H1 (cell line): ENCODE results near the gene SORBS1. TPM values are rescaled to one million over a fixed set of nuclear protein-coding genes. Genes with fewer than 3 reads are reported as not detected.
A peak's percentile ranks its signal among the peaks of the same experiment; 100 is the strongest.

Experiments
- CTCF ChIA-PET: fragments of 300-600 bp; sonication (Branson Sonifier 250); formaldehyde crosslinking; loops from one replicate; lab custom pipeline; 2021; ENCODE audit not compliant: partially characterized antibody; lab: Charles Lee
- POLR2A ChIA-PET: fragments of 300-600 bp; sonication (Branson Sonifier 250); formaldehyde crosslinking; loops from one replicate; lab custom pipeline; 2021; ENCODE audit warnings: inconsistent platforms; ENCODE audit not compliant: partially characterized antibody; lab: Charles Lee
- DNase-seq, 2 experiments: peaks; one replicate each; pipeline versions ENCODE4 v3.0.0 to v3.0.0-alpha.2; 2010 to 2022; ENCODE audit warnings: low spot score in 2 of 2, low read depth in 1 of 2, mixed read lengths in 1 of 2
- FAIRE-seq: peaks from 2 replicates; lab custom pipeline; 2011; peaks lifted over from hg19 to GRCh38; lab: Jason Lieb, UNC
- H2AFZ ChIP-seq: 2 replicates; pipeline ENCODE4 v1.8.1; 2012; ENCODE audit warnings: low read length, inconsistent platforms
- H2AK5ac ChIP-seq: 2 replicates; pipeline ENCODE4 v1.6.1; 2013; ENCODE audit warnings: low read depth, low read length
- H2BK120ac ChIP-seq: replicated peaks from 2 replicates; pipeline ENCODE3; 2013; ENCODE audit warnings: low read depth, low read length, inconsistent platforms
- H2BK12ac ChIP-seq: 2 replicates; pipeline ENCODE4 v1.6.1; 2013; ENCODE audit warnings: low read depth, low read length
- H2BK15ac ChIP-seq: 2 replicates; pipeline ENCODE4 v1.6.1; 2013; ENCODE audit warnings: low read length
- H2BK20ac ChIP-seq: 2 replicates; pipeline ENCODE4 v1.6.1; 2013; ENCODE audit warnings: low read length
- H2BK5ac ChIP-seq: 2 replicates; pipeline ENCODE4 v1.6.1; 2013; ENCODE audit warnings: low read depth, low read length
- H3K14ac ChIP-seq: 2 replicates; pipeline ENCODE4 v1.6.1; 2013; ENCODE audit warnings: inconsistent platforms; ENCODE audit not compliant: insufficient read length
- H3K18ac ChIP-seq: 2 replicates; pipeline ENCODE4 v1.6.1; 2013; ENCODE audit warnings: low read length; ENCODE audit errors: extremely low read depth
- H3K23ac ChIP-seq: 2 replicates; pipeline ENCODE4 v1.6.1; 2013; ENCODE audit warnings: inconsistent platforms; ENCODE audit not compliant: insufficient read length
- H3K23me2 ChIP-seq: 2 replicates; pipeline ENCODE4 v1.6.1; 2013; ENCODE audit warnings: low read depth, low read length
- H3K27ac ChIP-seq: 2 replicates; pipeline ENCODE4 v1.6.1; 2011; ENCODE audit warnings: low read depth, low read length, inconsistent platforms
- H3K27me3 ChIP-seq, 4 experiments: replicated peaks in 1 of 4; 1 replicate in 1 of 4; 2 replicates in 3 of 4; pipeline versions ENCODE4 v1.6.1 to v1.8.1; 2011 to 2013; ENCODE audit warnings: low read length in 3 of 4, mild to moderate bottlenecking in 3 of 4, inconsistent platforms in 2 of 4, mixed read lengths in 2 of 4, moderate library complexity in 1 of 4; ENCODE audit not compliant: control insufficient read depth in 3 of 4, insufficient read depth in 3 of 4; ENCODE audit errors: extremely low read depth in 1 of 4
- H3K36me3 ChIP-seq, 4 experiments: 2 replicates each; pipeline versions ENCODE4 v1.6.1 to v1.8.1; 2011 to 2013; ENCODE audit warnings: mild to moderate bottlenecking in 4 of 4, low read length in 3 of 4, moderate library complexity in 2 of 4, control low read depth in 1 of 4, inconsistent platforms in 1 of 4; ENCODE audit not compliant: insufficient read depth in 4 of 4, control insufficient read depth in 2 of 4
- H3K4ac ChIP-seq: replicated peaks from 2 replicates; pipeline ENCODE3; 2013; ENCODE audit warnings: low read length, low read depth, mixed read lengths, inconsistent platforms; ENCODE audit not compliant: insufficient read length
- H3K4me1 ChIP-seq, 4 experiments: replicated peaks in 1 of 4; 1 replicate in 1 of 4; 2 replicates in 3 of 4; pipeline versions ENCODE4 v1.6.1 to v1.8.1; 2011 to 2013; ENCODE audit warnings: low read length in 3 of 4, inconsistent platforms in 2 of 4, mixed read lengths in 1 of 4; ENCODE audit not compliant: insufficient read depth in 4 of 4, control insufficient read depth in 3 of 4
- H3K4me2 ChIP-seq, 2 experiments: 2 replicates each; pipeline versions ENCODE4 v1.6.1 to v1.8.1; 2011 to 2013; ENCODE audit warnings: low read depth in 2 of 2, low read length in 2 of 2, control low read depth in 1 of 2, inconsistent platforms in 1 of 2, mild to moderate bottlenecking in 1 of 2; ENCODE audit not compliant: insufficient read depth in 1 of 2
- H3K4me3 ChIP-seq, 4 experiments: fragments of 200-600, 300-600 bp in 1 of 4; sonication (generic), shearing (Covaris generic), sonication (Bioruptor Twin) in 1 of 4; 2 replicates each; pipeline versions ENCODE4 v1.5.1 to v1.8.1; 2011 to 2016; ENCODE audit warnings: low read length in 4 of 4, low read depth in 3 of 4, control low read depth in 2 of 4, inconsistent platforms in 2 of 4, mild to moderate bottlenecking in 2 of 4, mixed read lengths in 1 of 4, moderate library complexity in 1 of 4; ENCODE audit not compliant: insufficient read depth in 2 of 4; ENCODE audit errors: extremely low read depth in 1 of 4
- H3K56ac ChIP-seq: replicated peaks from 2 replicates; pipeline ENCODE3; 2013; ENCODE audit warnings: low read depth, mild to moderate bottlenecking, mixed read lengths, low read length, inconsistent platforms; ENCODE audit not compliant: insufficient read length
- H3K79me1 ChIP-seq: 2 replicates; pipeline ENCODE4 v1.6.1; 2013; ENCODE audit warnings: low read depth, low read length, control low read depth
- H3K79me2 ChIP-seq, 2 experiments: 2 replicates each; pipeline versions ENCODE4 v1.6.1 to v1.8.1; 2012 to 2013; ENCODE audit warnings: low read length in 2 of 2, mild to moderate bottlenecking in 2 of 2, inconsistent platforms in 1 of 2; ENCODE audit not compliant: insufficient read depth in 2 of 2, control insufficient read depth in 1 of 2
- H3K9ac ChIP-seq, 4 experiments: replicated peaks in 1 of 4; 1 replicate in 1 of 4; 2 replicates in 3 of 4; pipeline versions ENCODE4 v1.6.1 to v1.8.1; 2011 to 2013; ENCODE audit warnings: low read depth in 3 of 4, low read length in 3 of 4, control low read depth in 2 of 4, mild to moderate bottlenecking in 2 of 4, moderate library complexity in 2 of 4, inconsistent platforms in 1 of 4; ENCODE audit errors: extremely low read depth in 1 of 4
- H3K9me3 ChIP-seq, 2 experiments: 2 replicates each; pipeline versions ENCODE4 v1.6.1 to v1.8.1; 2012 to 2013; ENCODE audit warnings: mild to moderate bottlenecking in 2 of 2, moderate library complexity in 2 of 2, control low read depth in 1 of 2, inconsistent platforms in 1 of 2, low read depth in 1 of 2, low read length in 1 of 2, mixed read lengths in 1 of 2; ENCODE audit not compliant: insufficient read depth in 2 of 2
- H4K20me1 ChIP-seq, 2 experiments: replicated peaks in 1 of 2; 2 replicates each; pipeline versions ENCODE3 to v1.8.1; 2011 to 2013; ENCODE audit warnings: inconsistent platforms in 2 of 2, low read length in 2 of 2, mild to moderate bottlenecking in 1 of 2; ENCODE audit not compliant: insufficient read depth in 2 of 2, control insufficient read depth in 1 of 2
- H4K5ac ChIP-seq: 2 replicates; pipeline ENCODE4 v1.6.1; 2013; ENCODE audit warnings: low read length, low read depth, mixed read lengths, inconsistent platforms; ENCODE audit not compliant: insufficient read length
- H4K8ac ChIP-seq: 2 replicates; pipeline ENCODE4 v1.8.0; 2013; ENCODE audit warnings: mild to moderate bottlenecking, moderate library complexity, low read length, inconsistent platforms; ENCODE audit not compliant: insufficient read depth; ENCODE audit errors: extremely low read depth
- H4K91ac ChIP-seq: replicated peaks from 2 replicates; pipeline ENCODE3; 2013; ENCODE audit warnings: low read length, mixed read lengths, inconsistent platforms; ENCODE audit not compliant: insufficient read length
- CHD2 ChIP-seq: IDR thresholded peaks from 2 replicates; pipeline ENCODE4 v1.6.1; 2012; ENCODE audit warnings: low read length, improper control_type of control experiment
- EP300 ChIP-seq, 2 experiments: IDR thresholded peaks; 1 replicate in 1 of 2; 2 replicates in 1 of 2; pipeline ENCODE4 v1.6.1; 2011 to 2012; ENCODE audit warnings: low read depth in 2 of 2, low read length in 2 of 2, mild to moderate bottlenecking in 2 of 2, borderline replicate concordance in 1 of 2, inconsistent platforms in 1 of 2, moderate library complexity in 1 of 2
- SUZ12 ChIP-seq: fragments of 200-600 bp; sonication (generic); IDR thresholded peaks from 2 replicates; pipeline ENCODE4 v1.6.1; 2012; ENCODE audit warnings: mild to moderate bottlenecking, inconsistent platforms, low read length, moderate library complexity, mixed read lengths
- WGBS, 2 experiments: shearing (Covaris generic) in 1 of 2; methylation state at CpG; one replicate each; pipeline versions ENCODE4 v1.1.6 to v1.1.7; 2013 to 2015; ENCODE audit warnings: low lambda C conversion rate in 2 of 2, mixed read lengths in 2 of 2, inconsistent platforms in 1 of 2, low coverage in 1 of 2, missing lambda C conversion rate in 1 of 2; ENCODE audit not compliant: insufficient replicate concordance in 2 of 2, insufficient coverage in 1 of 2, insufficient read length in 1 of 2; ENCODE audit errors: extremely low coverage in 1 of 2, missing lambda C conversion rate in 1 of 2; 5-methylcytosine and 5-hydroxymethylcytosine counted together
- polyA plus RNA-seq, 7 experiments: library from polyadenylated mRNA; depleted of rRNA in 3 of 7; stranded (reverse) in 5 of 7; unstranded in 2 of 7; fragments of >200 nt in 5 of 7; fragments of 200-250 nt in 2 of 7; gene quantifications; 1 replicate in 5 of 7; 2 replicates in 1 of 7; 4 replicates in 1 of 7; pipeline versions ENCODE4 v1.2.1 to v1.2.3, GENCODE V29; 2011 to 2013; ENCODE audit warnings: missing spikeins in 2 of 7, mixed read lengths in 2 of 7
- total RNA-seq: library from RNA; stranded (reverse); fragmentation: NEBNext Ultra II Directional; extraction: Animal tissue kit (Norgen Biotek cat#: 25700); gene quantifications from 2 replicates; pipeline ENCODE4 v1.2.1, GENCODE V29; 2021
- TF ChIP-seq, protein P1 (sequence below): IDR thresholded peaks from 2 replicates; pipeline ENCODE4 v1.6.1; 2011; ENCODE audit warnings: low read length, improper control_type of control experiment

Gene SORBS1
- total and polyA plus RNA-seq, 2 of the 8 experiments (the other 6 are each of a cell fraction or from before 2014, with no cell fraction given): 16.0 to 35.0 TPM

DNA sequence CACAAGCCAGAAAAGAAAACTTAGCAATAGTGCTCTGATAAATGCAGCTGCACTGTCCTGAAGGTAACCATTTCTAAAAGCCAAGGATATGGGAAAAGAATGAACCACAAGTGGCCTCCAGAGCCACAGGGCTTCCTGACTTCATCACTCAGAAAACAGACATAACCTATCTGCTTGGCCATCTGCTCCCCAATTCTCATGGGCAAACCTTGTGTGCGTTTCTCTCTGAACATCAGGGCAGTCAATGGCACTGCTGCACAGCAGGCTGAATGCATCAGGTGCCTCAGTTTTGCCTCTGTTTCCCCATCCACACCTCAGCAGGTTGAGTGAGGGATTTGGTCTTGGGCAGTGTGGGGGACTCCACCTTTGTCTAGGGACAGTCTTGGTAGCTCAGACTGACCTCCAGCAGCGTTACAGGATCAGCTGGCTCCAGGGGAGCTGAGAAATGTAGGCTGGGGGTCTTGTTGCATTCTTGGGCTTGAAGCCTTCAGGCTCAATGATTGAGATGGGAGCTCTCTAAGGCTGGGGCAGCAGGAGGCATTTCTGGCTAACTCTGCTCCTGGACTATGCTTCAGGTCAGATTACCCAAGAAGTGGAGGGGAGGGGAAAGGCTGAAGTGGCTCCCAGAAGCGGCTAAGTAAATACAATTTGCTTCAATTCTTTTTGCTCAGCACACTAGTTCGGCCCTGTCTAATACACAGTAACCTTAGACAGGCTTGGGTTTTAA lies 246.8 kb downstream of the SORBS1 start:
- POLR2A ChIA-PET: no interaction called here
- H3K36me3 ChIP-seq: 0 out of 8 replicates have a peak, but pooled peaks cover 0 to 3% (median 0%) of the 10 kb centered on the region in 4 experiments
- H3K79me1 ChIP-seq: no peaks in the 10 kb centered on the region
- FAIRE-seq (no peak), DNase-seq (no peak)
- H2AFZ ChIP-seq: no peak overlapping the region
- H3K27me3 ChIP-seq: no peaks in the 10 kb centered on the region
- no peak overlapping the region for H3K23ac ChIP-seq
- no peaks in the 10 kb centered on the region for H4K20me1 ChIP-seq
- H3K18ac ChIP-seq: no peak overlapping the region
- no peak overlapping the region for H3K27ac ChIP-seq
- no peak overlapping the region for H4K8ac ChIP-seq
- no peak for TF ChIP-seq EP300 (IDR thresholded peaks at IDR 0.05; ENCODE audit: borderline replicate concordance in 1 of 2, low read depth in 2 of 2, low read length in 2 of 2)
- TF ChIP-seq, protein P1, sequence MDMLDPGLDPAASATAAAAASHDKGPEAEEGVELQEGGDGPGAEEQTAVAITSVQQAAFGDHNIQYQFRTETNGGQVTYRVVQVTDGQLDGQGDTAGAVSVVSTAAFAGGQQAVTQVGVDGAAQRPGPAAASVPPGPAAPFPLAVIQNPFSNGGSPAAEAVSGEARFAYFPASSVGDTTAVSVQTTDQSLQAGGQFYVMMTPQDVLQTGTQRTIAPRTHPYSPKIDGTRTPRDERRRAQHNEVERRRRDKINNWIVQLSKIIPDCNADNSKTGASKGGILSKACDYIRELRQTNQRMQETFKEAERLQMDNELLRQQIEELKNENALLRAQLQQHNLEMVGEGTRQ: no peak
- TF ChIP-seq CHD2: no peak
- no peak for TF ChIP-seq SUZ12
- no peak overlapping the region for H3K14ac ChIP-seq
- H3K4ac ChIP-seq: no peak overlapping the region
- peaks cover 0 to 15% (median 5%) of the 10 kb centered on the region in 4 experiments; a peak in 6 of 7 replicates for H3K4me1 ChIP-seq
- H2BK15ac ChIP-seq: no peak overlapping the region
- no peak overlapping the region for H3K56ac ChIP-seq
- no peaks in the 10 kb centered on the region for H3K23me2 ChIP-seq
- H4K5ac ChIP-seq: no peak overlapping the region
- H2AK5ac ChIP-seq: 0 out of 2 replicates have a peak overlapping the region, but pooled peaks have one; percentile 42
- no peak overlapping the region for H4K91ac ChIP-seq
- H3K4me2 ChIP-seq: no peak overlapping the region
- no peak overlapping the region for H3K4me3 ChIP-seq
- no peak overlapping the region for H3K9ac ChIP-seq
- no peaks in the 10 kb centered on the region for H3K9me3 ChIP-seq
- H2BK120ac ChIP-seq: no peak overlapping the region
- CTCF ChIA-PET: no interaction called here
- H2BK5ac ChIP-seq: no peak overlapping the region
- H2BK12ac ChIP-seq: no peak overlapping the region
- H3K79me2 ChIP-seq: no peaks in the 10 kb centered on the region
- WGBS, 2 experiments: 87% methylated on average over 4 of the region's 4 CpGs; no CpG with 5 or more reads in 1 of the 2 experiments
- no peak overlapping the region for H2BK20ac ChIP-seq
